HG03342 (cell line): ENCODE results near the gene PPP1R13B.
"Not testable (repeated sequence)": the region's sequence is repeated elsewhere in the genome, so short reads cannot be mapped to it uniquely, and the experiment has no call there.

Experiments used
- ATAC-seq: cut with Tn5 transposase; IDR thresholded peaks from one replicate; pipeline ENCODE4 v1.9.1; 2021; ENCODE audit warnings: mild to moderate bottlenecking, moderate library complexity; ENCODE audit not compliant: unreplicated experiment

PPP1R13B gene

DNA sequence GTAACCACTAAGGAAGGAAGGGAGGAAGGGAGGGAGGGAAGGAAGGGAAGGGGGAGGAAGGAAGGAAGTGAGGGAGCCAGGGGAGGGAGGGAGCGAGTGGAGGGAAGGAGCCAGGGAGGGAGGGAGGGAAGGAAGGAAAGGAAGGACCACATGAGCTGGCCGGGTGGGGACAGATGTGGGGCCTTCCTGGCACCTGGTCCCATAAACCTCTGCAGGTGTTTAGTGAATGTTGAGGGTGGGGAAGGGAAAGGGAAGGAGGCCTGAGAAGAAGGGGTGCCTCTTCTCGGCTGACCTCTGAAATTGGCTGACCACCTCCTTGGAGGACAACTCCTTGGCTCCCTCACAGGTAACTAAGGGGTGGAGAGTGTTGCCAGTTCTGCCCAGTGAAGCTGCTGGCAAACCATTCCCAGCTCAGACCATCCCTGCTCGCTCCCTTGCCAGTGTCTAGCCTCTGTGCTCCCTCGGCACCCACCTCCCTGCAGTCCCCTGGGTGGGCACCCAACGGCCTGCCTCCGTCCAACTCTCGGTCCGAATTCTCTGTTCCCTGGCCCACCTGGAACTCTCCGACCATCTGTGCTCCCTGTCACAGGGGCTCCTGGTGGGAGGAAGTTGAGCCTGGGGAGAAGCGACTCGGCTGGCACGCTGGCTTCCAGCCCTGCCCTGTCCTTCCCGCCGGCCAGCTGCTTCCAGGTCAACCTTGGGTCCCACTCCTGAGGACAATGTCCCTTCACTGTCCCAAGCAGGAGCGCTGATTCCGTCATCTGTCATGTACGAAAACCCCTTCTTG is 12.2 kb upstream of the PPP1R13B start:
- ATAC-seq = no peak

DNA sequence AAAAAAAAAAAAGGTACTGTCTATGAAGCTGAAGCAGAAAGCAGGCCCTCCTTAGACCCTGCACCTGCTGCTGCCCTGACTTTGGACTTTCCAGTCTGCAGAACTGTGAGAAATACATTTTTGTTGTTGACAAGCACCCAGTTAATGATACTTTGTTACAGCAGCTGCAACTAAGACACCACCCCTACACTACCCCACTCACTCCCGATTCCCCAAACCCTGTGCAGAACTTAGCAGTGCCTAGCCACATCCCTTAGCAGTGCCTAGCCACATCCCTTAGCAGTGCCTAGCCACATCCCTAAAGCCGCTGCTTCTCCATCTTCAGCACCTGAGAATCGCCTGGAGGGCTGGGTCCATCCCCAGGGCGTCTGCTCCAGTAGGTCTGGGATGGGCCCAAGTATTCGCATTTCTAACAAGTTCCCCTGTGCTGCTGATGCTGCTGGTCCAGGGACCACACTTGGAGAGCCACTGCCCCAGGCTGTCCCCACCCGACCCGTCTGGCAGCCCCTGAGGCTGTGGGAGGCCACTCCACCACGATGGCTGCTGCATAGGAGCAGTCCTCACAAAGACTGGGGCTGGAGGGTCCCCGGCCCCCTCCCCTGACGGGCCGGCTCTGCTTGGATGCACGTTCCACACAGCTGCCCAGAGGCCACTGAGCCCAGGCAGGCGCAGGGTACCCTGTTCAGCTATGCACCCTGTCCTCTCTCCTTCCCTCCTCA is 10.8 kb upstream of the PPP1R13B start:
- ATAC-seq = no peak

DNA sequence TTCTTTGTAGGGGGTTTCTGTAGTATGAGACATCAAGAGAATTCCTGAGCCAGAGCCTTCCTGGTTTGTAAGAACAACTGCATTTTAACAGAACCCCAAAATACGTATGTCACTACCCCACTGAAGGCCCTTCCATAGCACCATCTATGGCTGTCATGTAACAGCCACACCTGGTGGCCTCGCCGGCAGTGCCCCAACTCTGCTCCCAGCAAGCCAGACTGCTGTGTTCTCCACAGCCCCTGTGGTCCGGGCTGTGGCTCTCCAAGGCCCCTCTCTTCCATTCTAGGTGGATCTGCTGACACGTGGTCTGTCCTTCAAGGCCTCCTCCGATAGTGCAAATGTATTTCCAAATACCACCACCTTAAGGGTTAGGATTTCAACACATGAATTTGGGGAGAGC is 9.9 kb upstream of the PPP1R13B start:
- no peak for ATAC-seq

DNA sequence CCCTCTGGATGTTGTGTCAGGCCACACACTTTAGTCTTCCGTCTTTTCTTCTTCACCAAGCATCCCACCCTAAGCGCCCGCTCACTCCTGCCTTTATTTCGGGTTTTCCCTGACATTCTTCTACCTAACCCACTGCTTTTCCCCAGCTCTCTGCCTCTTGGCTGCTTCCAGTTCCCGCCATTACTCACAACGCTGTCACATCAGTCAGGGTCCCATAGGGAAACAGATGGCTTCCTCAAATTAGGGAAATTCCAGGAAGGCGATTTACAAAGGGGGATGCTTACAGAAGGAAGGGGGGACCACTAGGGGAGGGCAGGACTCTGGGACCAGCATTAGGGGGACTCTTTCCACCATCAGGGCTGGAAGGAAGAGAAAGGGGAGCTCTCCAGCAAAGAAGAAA is 9.2 kb upstream of the PPP1R13B start:
- no peak for ATAC-seq

DNA sequence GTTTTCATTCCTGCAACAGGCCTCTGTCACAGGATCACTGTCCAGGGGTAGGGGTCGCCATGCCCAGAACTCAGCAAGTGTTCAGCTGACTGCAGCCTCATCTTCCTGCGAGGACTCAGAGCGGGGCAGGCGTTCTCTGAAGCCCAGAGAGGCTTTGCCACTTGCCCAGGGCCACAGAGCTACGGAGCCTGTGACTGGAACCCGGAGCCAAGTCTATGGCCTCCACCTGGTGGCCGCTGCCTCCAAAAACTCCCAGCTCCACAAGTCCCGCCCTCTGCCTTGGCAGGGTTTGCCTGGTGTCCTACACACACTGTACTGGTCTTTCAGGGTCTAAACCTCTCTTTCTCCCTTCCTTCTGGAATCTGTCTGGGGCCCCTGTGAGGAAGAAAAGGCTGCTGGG is 8.7 kb upstream of the PPP1R13B start:
- ATAC-seq = no peak

DNA sequence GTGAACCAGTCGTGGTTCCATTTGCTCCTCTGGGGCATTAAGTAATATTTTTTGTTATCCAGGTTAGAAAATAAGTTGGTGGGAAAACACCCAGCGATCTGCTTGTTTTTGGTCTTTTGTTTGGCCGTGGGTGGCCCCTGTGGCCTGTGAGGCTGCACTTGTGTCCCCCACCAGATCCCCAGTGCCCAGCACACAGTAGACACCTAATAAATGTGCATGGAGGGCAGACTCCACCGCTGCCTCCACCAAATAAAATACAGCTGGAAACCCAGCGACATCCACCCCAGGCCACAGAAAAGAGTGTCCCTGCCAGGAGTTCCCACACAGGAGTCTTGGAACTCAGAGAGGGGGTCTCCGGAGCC is 8.3 kb upstream of the PPP1R13B start:
- no peak for ATAC-seq

DNA sequence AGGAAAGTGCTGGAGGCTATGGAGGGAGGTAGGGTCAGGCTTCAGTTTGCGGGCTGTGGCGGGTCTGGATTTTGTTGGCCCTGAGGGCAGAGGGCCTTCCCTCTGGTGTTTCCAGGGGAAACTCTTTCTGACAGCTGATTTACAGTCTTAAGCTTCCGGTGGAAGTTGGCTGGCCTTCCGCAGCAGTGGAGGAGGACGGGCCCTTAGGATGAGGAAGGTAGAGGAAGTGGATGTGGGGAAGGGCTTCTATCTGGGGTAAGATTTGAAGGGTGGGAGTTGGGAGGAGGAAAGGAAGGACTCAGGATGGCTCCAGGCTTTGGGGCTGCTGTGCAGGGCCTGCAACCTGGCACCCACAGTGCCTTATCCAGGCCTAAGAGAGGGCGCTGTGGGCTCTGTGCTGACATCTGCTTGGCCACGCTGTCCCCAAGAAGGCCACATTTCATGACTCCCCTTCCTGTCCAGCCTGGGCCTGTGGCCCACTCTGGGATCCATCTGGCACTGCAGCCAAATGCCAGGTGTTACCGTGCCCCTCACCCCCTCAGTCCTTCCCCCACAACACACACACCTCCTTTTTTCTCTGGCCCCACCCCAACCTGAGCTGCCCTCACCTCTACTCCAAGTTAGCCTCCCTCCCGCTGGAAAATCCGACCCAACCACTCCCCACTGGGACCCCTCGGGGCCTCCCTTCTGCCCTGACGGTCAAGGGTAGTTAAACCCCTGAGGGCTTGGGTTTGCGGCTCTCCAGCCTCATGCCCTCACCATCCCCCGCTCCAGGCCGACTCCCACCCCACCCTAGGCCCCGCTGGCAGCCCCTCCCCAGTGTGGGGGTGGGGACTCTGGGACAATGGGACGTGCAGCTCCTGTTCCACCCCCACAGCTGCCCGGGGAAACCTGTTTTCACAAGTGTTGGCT is 7.7 kb upstream of the PPP1R13B start:
- no peak for ATAC-seq

DNA sequence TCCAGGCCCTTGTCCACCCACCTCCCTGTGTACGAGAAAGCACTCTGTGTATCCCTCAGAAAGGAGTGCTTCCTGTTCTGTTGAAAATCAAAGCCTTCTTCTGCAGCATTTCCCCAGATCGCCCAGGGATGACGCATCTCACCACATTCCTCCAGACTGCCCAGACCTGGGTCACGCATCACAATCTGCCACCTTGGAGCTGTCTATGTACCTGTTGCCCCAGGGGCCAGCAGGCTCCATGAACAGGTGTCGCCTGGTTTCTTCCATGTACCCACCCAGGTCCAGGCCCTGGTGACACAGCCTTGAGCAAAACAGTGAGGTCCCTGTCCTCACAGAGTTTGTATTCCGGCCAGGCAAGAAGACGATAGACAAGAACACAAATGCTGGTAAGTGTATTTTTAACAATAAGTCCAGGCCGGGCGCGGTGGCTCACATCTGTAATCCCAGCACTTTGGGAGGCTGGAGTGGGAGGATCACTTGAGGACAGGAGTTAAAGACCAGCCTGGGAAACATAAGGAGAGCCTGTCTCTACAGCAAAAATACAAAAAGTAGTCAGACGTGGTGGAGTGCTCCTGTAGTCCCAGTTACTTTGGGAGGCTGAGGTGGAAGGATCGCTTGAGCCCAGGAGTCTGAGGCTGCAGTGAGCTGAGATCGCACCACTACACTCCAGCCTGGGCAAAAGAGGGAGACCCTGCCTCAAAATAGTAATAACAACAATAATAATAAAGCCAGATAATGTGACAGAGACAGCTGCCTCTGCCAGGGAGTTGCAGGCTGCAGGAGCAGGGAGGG is 6.8 kb upstream of the PPP1R13B start:
- ATAC-seq = no peak

DNA sequence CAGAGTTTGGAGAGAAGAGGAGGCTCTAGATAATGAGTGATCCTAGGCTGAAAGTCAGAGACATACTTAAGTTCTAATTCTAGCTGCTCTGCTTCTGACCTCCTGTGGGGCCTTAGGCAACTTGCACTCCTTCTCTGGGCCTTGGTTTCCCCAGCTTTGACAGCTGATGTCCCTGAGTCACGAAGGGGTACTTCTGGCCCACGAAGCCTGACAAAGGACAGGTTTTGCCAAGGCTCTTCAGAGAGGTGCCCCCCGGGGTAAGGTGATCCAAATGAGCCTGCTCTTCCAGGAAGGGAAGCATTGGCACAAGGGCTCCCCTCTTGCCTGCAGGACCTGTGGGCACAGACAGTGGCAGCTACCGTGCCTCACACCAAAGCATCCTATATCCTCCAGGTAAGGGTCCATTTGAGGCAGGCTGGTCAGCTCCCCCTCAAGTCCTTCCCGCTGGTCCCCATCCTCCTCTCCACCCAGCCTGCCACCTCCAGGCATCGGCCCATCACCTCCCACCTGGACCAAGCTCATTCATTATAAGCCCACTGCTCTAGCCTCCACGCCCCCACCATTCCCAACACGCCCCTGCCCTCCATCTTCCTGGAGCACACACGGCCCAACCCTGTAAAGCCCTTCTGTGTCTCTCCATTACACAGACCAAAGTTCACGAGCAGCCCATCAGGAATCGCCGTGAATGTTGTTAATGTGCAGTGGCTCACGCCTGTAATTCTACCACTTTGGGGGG is 1.9 kb upstream of the PPP1R13B start:
- no peak for ATAC-seq

DNA sequence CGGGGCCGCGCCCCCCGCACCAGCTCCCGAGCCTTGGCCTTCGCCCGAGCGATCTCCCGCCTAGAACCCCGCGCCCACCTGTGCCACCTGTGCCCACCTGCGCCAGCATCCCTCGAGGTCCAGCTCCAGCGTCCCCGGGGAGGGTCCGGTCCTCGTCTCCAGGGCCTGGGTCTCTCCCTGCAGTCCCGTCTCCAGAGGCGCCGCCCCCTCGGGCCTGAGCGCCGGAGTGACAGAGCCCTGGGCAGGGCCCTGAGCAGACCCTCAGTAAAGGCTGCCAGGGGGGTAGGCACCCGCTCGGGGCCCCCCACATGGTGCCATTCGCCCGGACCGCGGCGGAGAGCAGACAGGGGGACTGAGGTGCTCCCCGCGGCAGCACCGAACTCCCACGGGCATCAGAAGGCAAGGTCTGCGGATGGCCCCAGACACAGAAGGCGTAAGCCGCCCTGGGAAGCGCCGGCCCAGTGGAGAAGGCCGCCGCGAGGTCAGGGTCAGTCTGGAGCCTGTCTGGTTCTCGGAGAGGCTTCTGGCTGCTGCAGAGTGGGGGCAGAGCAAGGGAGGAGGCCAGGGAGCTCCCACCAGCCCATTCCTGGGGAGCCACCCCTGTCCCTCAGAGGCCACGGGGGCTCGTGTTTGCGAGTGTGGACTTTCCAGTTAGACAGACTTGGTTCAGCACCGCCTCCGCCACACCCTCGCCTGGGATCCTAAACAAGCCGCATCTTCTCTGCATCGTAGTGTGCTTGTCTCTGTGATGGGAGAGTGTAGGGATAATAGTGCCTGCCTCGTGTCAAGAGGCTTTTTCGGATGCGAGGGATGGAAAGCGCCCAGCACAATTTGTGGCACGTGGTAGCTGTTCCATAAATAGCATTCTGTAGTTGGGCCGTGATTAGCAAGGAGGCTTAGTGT is 1.1 kb upstream of the PPP1R13B start:
- ATAC-seq = no peak

DNA sequence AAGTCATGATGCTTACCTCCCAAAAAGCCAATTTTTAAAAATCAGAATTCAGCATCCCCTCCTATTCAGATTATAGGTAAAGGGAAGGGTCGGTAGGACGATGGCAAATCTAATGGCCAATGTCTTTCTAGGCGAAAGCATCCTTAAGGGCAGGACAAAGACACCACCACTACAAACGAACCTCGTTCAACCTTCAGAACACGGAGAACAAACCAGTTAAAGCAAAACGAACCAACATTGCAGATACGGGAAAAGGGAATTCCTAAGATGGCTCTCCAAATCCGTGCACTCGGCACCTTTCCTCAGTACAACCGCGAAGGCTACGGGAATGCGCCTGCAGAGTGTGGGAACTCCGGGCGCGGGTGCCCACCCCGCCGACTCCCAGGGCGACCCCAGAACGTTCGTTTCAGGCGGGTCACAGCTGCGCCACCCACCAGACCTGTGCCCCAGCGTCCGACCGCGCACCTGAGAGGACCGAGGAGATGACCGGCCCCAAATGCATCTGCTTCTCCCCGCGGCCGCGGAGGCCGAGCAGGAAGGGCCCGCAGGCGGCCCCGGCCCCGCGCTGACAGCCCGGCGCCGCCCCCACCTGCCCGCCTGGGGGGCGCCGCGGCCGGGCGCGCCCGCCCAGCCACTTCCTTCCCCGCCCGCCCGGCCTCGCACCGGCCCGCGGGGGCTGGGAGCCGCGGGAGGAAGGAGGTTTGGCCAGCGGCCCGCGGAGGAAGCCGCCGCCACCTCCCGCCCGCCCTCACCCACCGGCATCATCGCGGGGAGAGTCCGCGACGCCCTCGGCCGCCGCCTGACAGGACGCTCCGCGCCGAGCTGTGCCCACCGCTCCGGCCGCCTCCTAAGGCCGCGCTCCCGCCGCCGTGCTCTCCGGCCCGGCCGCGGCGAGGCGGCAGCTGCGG is 578 bp downstream of the PPP1R13B start:
- peak; percentile 35 for ATAC-seq

DNA sequence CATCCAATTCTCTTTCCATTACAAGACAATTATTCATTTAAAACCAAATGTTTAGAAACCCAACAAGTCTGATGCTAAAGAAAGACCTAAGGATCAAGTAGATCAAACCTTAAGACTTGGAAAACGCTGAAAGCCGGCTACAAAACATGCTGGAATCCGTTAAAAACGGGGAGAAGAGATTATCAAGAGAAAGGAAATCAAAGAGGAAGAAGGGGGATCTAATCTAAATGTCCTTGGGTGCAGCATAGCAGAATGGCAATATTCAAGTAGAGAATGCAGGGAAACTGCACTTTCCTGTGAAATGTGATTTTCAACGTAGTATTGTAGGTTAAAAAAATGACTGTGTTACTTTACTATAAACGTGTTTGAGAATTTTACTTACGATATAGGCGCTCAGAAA is 1.3 kb downstream of the PPP1R13B start:
- ATAC-seq = no peak

DNA sequence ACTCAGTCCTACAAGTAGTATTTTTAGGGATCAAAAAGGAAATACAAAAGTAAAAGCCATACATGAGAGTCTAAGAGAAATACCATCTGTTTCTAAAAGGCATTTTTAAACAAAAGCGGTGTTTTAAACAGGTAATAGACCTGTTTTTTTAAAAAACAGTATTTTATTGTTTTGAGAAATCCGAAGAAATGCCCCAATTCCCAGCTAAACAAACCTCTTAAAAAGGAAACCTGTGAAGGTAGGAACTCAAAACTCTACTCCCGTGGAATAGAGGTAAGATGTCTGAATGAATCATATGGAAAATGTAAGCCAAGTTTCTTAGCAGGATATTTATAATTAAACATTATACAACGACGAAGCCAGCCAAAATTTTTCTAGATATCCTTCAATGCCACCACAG is 2.0 kb downstream of the PPP1R13B start:
- ATAC-seq = no peak

DNA sequence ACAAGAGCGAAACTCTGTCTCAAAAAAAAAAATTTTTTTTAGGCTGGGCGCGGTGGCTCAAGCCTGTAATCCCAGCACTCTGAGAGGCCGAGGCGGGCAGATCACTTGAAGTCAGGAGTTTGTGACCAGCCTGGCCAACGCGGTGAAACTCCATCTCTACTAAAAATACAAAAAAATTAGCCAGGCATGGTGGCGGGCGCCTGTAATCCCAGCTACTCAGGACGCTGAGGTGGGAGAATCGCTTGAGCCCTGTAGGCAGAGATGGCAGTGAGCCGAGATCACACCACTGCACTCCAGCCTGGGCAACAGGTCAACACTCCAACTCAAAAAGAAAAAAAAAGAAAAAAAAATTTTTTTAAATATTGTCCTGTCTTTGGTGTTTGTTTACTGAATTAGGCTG is 6.1 kb downstream of the PPP1R13B start:
- ATAC-seq = not testable (repeated sequence)

DNA sequence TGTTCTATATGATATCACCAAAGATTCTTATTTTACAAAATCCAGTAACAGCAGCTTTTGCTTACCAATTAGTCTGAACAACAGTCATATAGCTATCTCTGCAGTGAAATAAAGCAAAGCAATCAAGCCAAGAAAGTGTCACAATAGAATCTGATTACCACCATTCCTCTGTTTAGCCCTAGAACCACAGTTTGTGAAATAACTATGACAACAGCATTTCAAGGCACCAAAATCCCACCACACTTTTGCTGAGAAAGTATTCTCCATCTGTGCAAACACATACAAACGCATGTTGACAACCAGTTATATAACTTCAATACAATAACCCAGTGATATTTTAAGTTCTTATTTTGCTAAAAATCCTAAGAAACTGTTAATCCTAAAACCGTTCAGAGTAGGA is 7.4 kb downstream of the PPP1R13B start:
- ATAC-seq = no peak

DNA sequence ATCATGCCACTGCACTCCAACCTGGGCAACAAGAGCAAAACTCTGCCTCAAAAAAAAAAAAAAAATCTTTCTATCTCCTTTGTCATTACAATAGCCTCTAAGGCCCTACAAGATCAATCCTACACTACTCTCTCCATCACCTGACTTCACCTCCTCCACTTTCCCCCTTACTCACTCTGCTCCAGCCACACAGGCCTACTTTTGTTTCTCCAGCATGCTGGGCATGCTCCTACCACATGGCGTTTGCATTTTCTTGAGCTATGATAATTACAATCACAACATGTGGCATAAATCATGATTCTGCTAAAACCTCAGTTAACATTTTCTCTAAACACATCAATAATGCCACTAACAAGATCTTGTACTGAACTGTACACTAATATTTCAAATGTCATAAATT is 7.8 kb downstream of the PPP1R13B start:
- no peak for ATAC-seq

DNA sequence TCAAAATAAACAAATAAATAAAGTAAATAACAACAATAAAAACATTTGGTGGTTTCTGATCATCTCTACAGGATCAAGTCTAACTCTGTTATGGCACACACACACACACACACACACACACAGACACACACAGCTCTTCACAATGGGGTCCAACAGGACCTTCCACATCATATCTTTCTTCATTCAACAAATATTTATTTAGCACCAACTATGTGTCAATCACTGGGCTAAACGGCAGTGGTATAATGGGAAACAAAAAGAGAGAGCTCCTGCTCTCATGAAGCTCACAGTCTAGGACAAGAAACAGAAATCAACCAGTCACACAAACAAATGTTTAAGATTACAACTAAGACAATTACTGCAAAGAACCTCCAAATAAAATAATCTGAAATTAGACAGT is 9.3 kb downstream of the PPP1R13B start:
- ATAC-seq = no peak
